ENCODE results near the gene MGMT. TPM values are rescaled to one million over a fixed set of nuclear protein-coding genes. Genes with fewer than 3 reads are reported as not detected.

MGMT gene
- total and polyA plus RNA-seq, 4 donors: 9.9 to 39.6 (median 23.2) TPM

- 70 to 79% methylated on average over 26 of the region's 26 CpGs for WGBS, 2 donors
- no peak overlapping the region for H3K9ac ChIP-seq (ENCODE audit: insufficient read depth in 1 of 2, low read length in 2 of 2)
- no peaks in the 10 kb centered on the region for H3K9me3 ChIP-seq (ENCODE audit: control insufficient read depth in 4 of 4, insufficient read depth in 3 of 4, low read length in 3 of 4)
- peaks cover 0 to 13% (median 0%) of the 10 kb centered on the region in 5 donors for H3K4me1 ChIP-seq (ENCODE audit: control insufficient read depth in 5 of 5, insufficient read depth in 5 of 5, low read length in 5 of 5)
- DNase-seq: no peak
- TF ChIP-seq, protein P1, sequence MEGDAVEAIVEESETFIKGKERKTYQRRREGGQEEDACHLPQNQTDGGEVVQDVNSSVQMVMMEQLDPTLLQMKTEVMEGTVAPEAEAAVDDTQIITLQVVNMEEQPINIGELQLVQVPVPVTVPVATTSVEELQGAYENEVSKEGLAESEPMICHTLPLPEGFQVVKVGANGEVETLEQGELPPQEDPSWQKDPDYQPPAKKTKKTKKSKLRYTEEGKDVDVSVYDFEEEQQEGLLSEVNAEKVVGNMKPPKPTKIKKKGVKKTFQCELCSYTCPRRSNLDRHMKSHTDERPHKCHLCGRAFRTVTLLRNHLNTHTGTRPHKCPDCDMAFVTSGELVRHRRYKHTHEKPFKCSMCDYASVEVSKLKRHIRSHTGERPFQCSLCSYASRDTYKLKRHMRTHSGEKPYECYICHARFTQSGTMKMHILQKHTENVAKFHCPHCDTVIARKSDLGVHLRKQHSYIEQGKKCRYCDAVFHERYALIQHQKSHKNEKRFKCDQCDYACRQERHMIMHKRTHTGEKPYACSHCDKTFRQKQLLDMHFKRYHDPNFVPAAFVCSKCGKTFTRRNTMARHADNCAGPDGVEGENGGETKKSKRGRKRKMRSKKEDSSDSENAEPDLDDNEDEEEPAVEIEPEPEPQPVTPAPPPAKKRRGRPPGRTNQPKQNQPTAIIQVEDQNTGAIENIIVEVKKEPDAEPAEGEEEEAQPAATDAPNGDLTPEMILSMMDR (IDR thresholded peaks at IDR 0.05; ENCODE audit: control extremely low read depth, extremely low read depth): no peak
- no peak overlapping the region for H3K27ac ChIP-seq (ENCODE audit: low read depth in 1 of 2, low read length in 1 of 2)
- H3K4me3 ChIP-seq: no peak overlapping the region
- no peaks in the 10 kb centered on the region for H3K27me3 ChIP-seq (ENCODE audit: control insufficient read depth in 3 of 3, insufficient read depth in 3 of 3, low read length in 2 of 3)
- no peaks in the 10 kb centered on the region for H3K36me3 ChIP-seq (ENCODE audit: control insufficient read depth in 4 of 4, insufficient read depth in 4 of 4, low read length in 4 of 4)
- no peak for ATAC-seq (ENCODE audit: insufficient read depth, low FRiP score)
Observed at GRCh38 chr10:129703287-129704137, 236.5 kb downstream of the MGMT start.

DNA sequence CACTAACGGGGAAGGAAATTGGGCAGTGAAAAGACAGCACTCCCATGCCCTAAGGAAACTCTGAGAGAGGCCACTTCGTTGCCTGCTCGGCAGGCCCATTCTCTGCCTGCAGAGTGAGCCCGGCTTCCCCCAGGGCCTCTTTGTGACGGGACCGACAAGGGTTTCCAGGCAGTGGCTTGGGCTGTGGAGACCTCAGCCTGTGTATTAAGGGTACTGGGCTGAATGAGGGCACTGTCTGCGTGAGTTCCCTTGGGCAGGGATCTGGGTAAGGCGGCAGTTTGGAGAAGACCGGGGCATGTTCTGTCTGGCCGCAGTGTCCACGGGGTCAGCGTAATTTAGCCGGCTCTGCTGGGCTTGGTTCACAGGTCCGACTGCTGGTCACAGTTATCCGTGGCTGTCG, 237.2 kb downstream of the MGMT start:
- TF ChIP-seq, protein P1 (IDR thresholded peaks at IDR 0.05; ENCODE audit: control extremely low read depth, extremely low read depth): no peak
- Histone ChIP-seq H3K27ac (ENCODE audit: low read depth in 1 of 2, low read length in 1 of 2) (no peak overlapping the region), H3K4me1 (ENCODE audit: control insufficient read depth in 5 of 5, insufficient read depth in 5 of 5, low read length in 5 of 5) (peaks cover 0 to 13% (median 0%) of the 10 kb centered on the region in 5 donors), H3K27me3 (ENCODE audit: control insufficient read depth in 3 of 3, insufficient read depth in 3 of 3, low read length in 2 of 3) (no peaks in the 10 kb centered on the region), H3K9me3 (ENCODE audit: control insufficient read depth in 4 of 4, insufficient read depth in 3 of 4, low read length in 3 of 4) (no peaks in the 10 kb centered on the region), H3K9ac (ENCODE audit: insufficient read depth in 1 of 2, low read length in 2 of 2) (no peak overlapping the region), H3K36me3 (ENCODE audit: control insufficient read depth in 4 of 4, insufficient read depth in 4 of 4, low read length in 4 of 4) (peaks cover 0 to 5% (median 4%) of the 10 kb centered on the region in 4 donors), H3K4me3 (no peak overlapping the region)
- 66 to 87% methylated on average over 16 of the region's 16 CpGs for WGBS, 2 donors
- DNase-seq (no peak), ATAC-seq (ENCODE audit: insufficient read depth, low FRiP score) (no peak)

DNA sequence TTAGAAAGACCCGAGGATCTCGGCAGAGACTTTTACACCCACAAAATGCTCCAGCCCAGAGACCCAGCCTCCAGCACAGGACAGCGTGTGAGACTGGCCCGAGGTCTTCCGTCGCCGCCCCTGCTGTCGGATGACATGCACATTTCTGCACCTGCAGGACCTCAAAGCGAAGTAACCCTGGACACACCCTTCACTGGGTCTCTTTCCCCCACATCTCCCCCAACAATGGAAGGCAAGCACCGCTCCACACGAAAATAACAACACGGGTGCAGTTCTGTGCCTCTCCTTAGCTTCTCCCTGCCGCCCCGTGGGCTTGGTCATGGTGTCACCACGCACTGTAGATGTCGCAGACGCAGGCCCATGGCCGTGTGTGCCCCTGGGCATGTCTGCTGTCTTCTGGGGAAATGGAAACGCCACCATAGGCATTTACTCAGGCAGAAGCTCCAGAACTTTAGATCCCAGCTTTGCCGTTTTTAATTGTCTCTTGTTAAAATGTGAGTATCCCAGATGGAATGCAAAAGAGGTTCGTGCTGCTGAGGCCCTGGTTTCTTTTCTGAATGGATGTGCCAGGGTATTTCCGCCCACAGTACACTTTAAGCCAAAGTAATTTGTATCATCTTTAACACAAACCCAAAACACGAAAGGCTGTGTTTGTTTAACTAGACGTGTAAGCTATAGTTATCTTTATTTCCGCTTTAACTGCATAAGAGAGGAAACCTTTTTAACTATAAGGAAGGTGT, 237.9 kb downstream of the MGMT start:
- Histone ChIP-seq H3K4me3 (no peak overlapping the region), H3K27ac (ENCODE audit: low read depth in 1 of 2, low read length in 1 of 2) (no peak overlapping the region), H3K9me3 (ENCODE audit: control insufficient read depth in 4 of 4, insufficient read depth in 3 of 4, low read length in 3 of 4) (no peaks in the 10 kb centered on the region), H3K9ac (ENCODE audit: insufficient read depth in 1 of 2, low read length in 2 of 2) (no peak overlapping the region), H3K27me3 (ENCODE audit: control insufficient read depth in 3 of 3, insufficient read depth in 3 of 3, low read length in 2 of 3) (no peaks in the 10 kb centered on the region), H3K36me3 (ENCODE audit: control insufficient read depth in 4 of 4, insufficient read depth in 4 of 4, low read length in 4 of 4) (peaks cover 0 to 5% (median 4%) of the 10 kb centered on the region in 4 donors), H3K4me1 (ENCODE audit: control insufficient read depth in 5 of 5, insufficient read depth in 5 of 5, low read length in 5 of 5) (peaks cover 0 to 13% (median 0%) of the 10 kb centered on the region in 5 donors)
- ATAC-seq (ENCODE audit: insufficient read depth, low FRiP score): no peak
- TF ChIP-seq, protein P1 (IDR thresholded peaks at IDR 0.05; ENCODE audit: control extremely low read depth, extremely low read depth): no peak
- DNase-seq: no peak
- WGBS, 2 donors: 91 to 92% methylated on average over 25 of the region's 25 CpGs
